Caki2 (cell line): ENCODE data around the gene CHRNA7. TPM values are rescaled to one million over a fixed set of nuclear protein-coding genes. Genes with fewer than 3 reads are reported as not detected.

Source experiments
- DNase-seq: peaks from one replicate; pipeline ENCODE4 v3.0.0-alpha.2; 2015; ENCODE audit warnings: low read depth
- in situ Hi-C: cut with HindIII; loops from 2 replicates; pipeline ENCODE4 v1.10.0; 2016; ENCODE audit warnings: low sequenced_read_pairs, low pct_unique_long_range_greater_than_20kb, mixed read lengths
- total RNA-seq: library from RNA; depleted of rRNA; stranded (reverse); fragments of >200 nt; shearing (Covaris generic); gene quantifications from 2 replicates; pipeline ENCODE4 v1.2.3, GENCODE V29; 2014; ENCODE audit warnings: low replicate concordance

The CHRNA7 gene
- total RNA-seq, 1 experiment from 2014 or later, result not detected

- no peak for DNase-seq
- in situ Hi-C loops, result no loop called here
Observed at GRCh38 chr15:32053719-32054118, 23.4 kb downstream of the CHRNA7 start.

- in situ Hi-C loops, result no loop called here
- DNase-seq, result no peak
Observed at GRCh38 chr15:32057876-32058425, 27.6 kb downstream of the CHRNA7 start.

- in situ Hi-C loops, result no loop called here
- no peak for DNase-seq
Observed at GRCh38 chr15:32060706-32061105, 30.4 kb downstream of the CHRNA7 start.

- in situ Hi-C loops, result no loop called here
- no peak for DNase-seq
Observed at GRCh38 chr15:32067115-32067514, 36.8 kb downstream of the CHRNA7 start.

GRCh38 chr15:32089851-32090359 lies 59.6 kb downstream of the CHRNA7 start:
- in situ Hi-C loops, result no loop called here
- DNase-seq, result no peak

- no peak for DNase-seq
- in situ Hi-C loops, result no loop called here
Observed at GRCh38 chr15:32091505-32092380, 61.4 kb downstream of the CHRNA7 start.

GRCh38 chr15:32096213-32096612 lies 65.9 kb downstream of the CHRNA7 start:
- in situ Hi-C loops, result no loop called here
- DNase-seq, result no peak

- in situ Hi-C loops, result no loop called here
- no peak for DNase-seq
Observed at GRCh38 chr15:32096916-32097617, 66.8 kb downstream of the CHRNA7 start.

- in situ Hi-C loops, result no loop called here
- DNase-seq, result no peak
Observed at GRCh38 chr15:32098033-32098432, 67.7 kb downstream of the CHRNA7 start.

- in situ Hi-C loops, result no loop called here
- no peak for DNase-seq
Observed at GRCh38 chr15:32099097-32099785, 68.9 kb downstream of the CHRNA7 start.

GRCh38 chr15:32099956-32100684 lies 69.8 kb downstream of the CHRNA7 start:
- in situ Hi-C loops, result no loop called here
- DNase-seq, result no peak

GRCh38 chr15:32104061-32104995 lies 74.0 kb downstream of the CHRNA7 start:
- no peak for DNase-seq
- in situ Hi-C loops, result no loop called here

- in situ Hi-C loops, result no loop called here
- DNase-seq, result no peak
Observed at GRCh38 chr15:32105258-32106241, 75.2 kb downstream of the CHRNA7 start.

- in situ Hi-C loops, result no loop called here
- DNase-seq, result no peak
Observed at GRCh38 chr15:32106401-32107381, 76.4 kb downstream of the CHRNA7 start.
